IMR-90 (cell line): ENCODE data around the gene ZBTB47.

Experiments used
- CTCF ChIP-seq: conservative IDR thresholded peaks from 2 replicates; pipeline ENCODE4 v1.5.1; 2012; ENCODE audit warnings: mild to moderate bottlenecking, low read depth, low read length, improper control_type of control experiment
- MAFK ChIP-seq: IDR thresholded peaks from 2 replicates; pipeline ENCODE4 v1.6.1; 2012; ENCODE audit warnings: low read depth, low read length, improper control_type of control experiment
- MXI1 ChIP-seq: IDR thresholded peaks from 2 replicates; pipeline ENCODE4 v1.6.1; 2012; ENCODE audit warnings: low read depth, mild to moderate bottlenecking, low read length, moderate library complexity, borderline replicate concordance
- POLR2A ChIP-seq: IDR thresholded peaks from 2 replicates; pipeline ENCODE4 v1.6.1; 2012; ENCODE audit warnings: mild to moderate bottlenecking, low read depth, low read length
- RAD21 ChIP-seq: IDR thresholded peaks from 2 replicates; pipeline ENCODE4 v1.6.1; 2012; ENCODE audit warnings: low read length, improper control_type of control experiment
- RCOR1 ChIP-seq: IDR thresholded peaks from 2 replicates; pipeline ENCODE4 v1.6.1; 2012; ENCODE audit warnings: mild to moderate bottlenecking, low read length, improper control_type of control experiment; ENCODE audit not compliant: insufficient replicate concordance
- RFX5 ChIP-seq: IDR thresholded peaks from 2 replicates; pipeline ENCODE4 v1.8.0; 2012; ENCODE audit warnings: low read depth, mild to moderate bottlenecking, low read length, moderate library complexity
- USF2 ChIP-seq: fragments of 150-350 bp; IDR thresholded peaks from 2 replicates; pipeline ENCODE4 v1.6.1; 2017; ENCODE audit warnings: mild to moderate bottlenecking, antibody characterized with exemption, low read length, low read depth

- TF ChIP-seq CTCF (no peak), POLR2A (no peak), MAFK (no peak), RCOR1 (no peak), RAD21 (no peak), USF2 (no peak), RFX5 (no peak), MXI1 (no peak)
Observed at GRCh38 chr3:42662813-42663535, 9.5 kb downstream of the ZBTB47 start.
